ENCODE measurements around the gene NFASC. TPM values are rescaled to one million over a fixed set of nuclear protein-coding genes. Genes with fewer than 3 reads are reported as not detected.

Gene NFASC
- total and polyA plus RNA-seq, 2 experiments from 2014 or later = 0.75 to 2.2 TPM

GRCh38 chr1:204984499-204984898 lies 113.8 kb downstream of the NFASC start:
- no peak overlapping the region for H2AFZ ChIP-seq
- no peaks in the 10 kb centered on the region for H3K79me2 ChIP-seq
- WGBS (ENCODE audit: low lambda C conversion rate, missing lambda C conversion rate) = 86% methylated on average over 8 of the region's 8 CpGs
- H3K4me1 ChIP-seq (ENCODE audit: insufficient read depth) = no peaks in the 10 kb centered on the region
- H3K36me3 ChIP-seq (replicated peaks; ENCODE audit: insufficient read depth, low read depth) = no peaks in the 10 kb centered on the region
- H3K9me2 ChIP-seq (replicated peaks; ENCODE audit: insufficient read depth) = no peaks in the 10 kb centered on the region
- H4K20me1 ChIP-seq (ENCODE audit: insufficient read depth, poor library complexity, severe bottlenecking) = no peaks in the 10 kb centered on the region
- no peak overlapping the region for H3K27ac ChIP-seq
- H3K27me3 ChIP-seq = no peaks in the 10 kb centered on the region
- no peak overlapping the region for H3K4me3 ChIP-seq
- H3K4me2 ChIP-seq = no peak overlapping the region
- TF ChIP-seq EZH2phosphoT487 (IDR thresholded peaks at IDR 0.05; ENCODE audit: low read depth, severe bottlenecking, unreplicated experiment) (no peak), CTCF (IDR thresholded peaks at IDR 0.05; ENCODE audit: poor library complexity) (no peak), EZH2 (IDR thresholded peaks at IDR 0.05; ENCODE audit: borderline replicate concordance) (no peak)
- no peaks in the 10 kb centered on the region for H3K9me3 ChIP-seq (ENCODE audit: low read depth)
- no peak for DNase-seq (ENCODE audit: low spot score)

- Histone ChIP-seq H3K9me2 (replicated peaks; ENCODE audit: insufficient read depth) (no peaks in the 10 kb centered on the region), H3K79me2 (no peaks in the 10 kb centered on the region), H2AFZ (no peak overlapping the region), H3K4me1 (ENCODE audit: insufficient read depth) (no peaks in the 10 kb centered on the region), H3K27me3 (peaks cover 9% of the 10 kb centered on the region), H3K9me3 (ENCODE audit: low read depth) (no peaks in the 10 kb centered on the region), H3K4me2 (no peak overlapping the region), H4K20me1 (ENCODE audit: insufficient read depth, poor library complexity, severe bottlenecking) (no peaks in the 10 kb centered on the region), H3K36me3 (replicated peaks; ENCODE audit: insufficient read depth, low read depth) (no peaks in the 10 kb centered on the region), H3K27ac (no peak overlapping the region), H3K4me3 (no peak overlapping the region)
- DNase-seq (ENCODE audit: low spot score) = no peak
- 81% methylated on average over 17 of the region's 17 CpGs for WGBS (ENCODE audit: low lambda C conversion rate, missing lambda C conversion rate)
- TF ChIP-seq EZH2phosphoT487 (IDR thresholded peaks at IDR 0.05; ENCODE audit: low read depth, severe bottlenecking, unreplicated experiment) = no peak
- no peak for TF ChIP-seq EZH2 (IDR thresholded peaks at IDR 0.05; ENCODE audit: borderline replicate concordance)
- TF ChIP-seq CTCF (IDR thresholded peaks at IDR 0.05; ENCODE audit: poor library complexity) = no peak
These were observed 115.5 kb downstream of the NFASC start for GRCh38 chr1:204986181-204986580.

- Histone ChIP-seq H2AFZ (no peak overlapping the region), H3K9me2 (replicated peaks; ENCODE audit: insufficient read depth) (no peaks in the 10 kb centered on the region), H3K4me3 (no peak overlapping the region), H3K27me3 (peaks cover 15% of the 10 kb centered on the region), H3K4me2 (no peak overlapping the region), H3K9me3 (ENCODE audit: low read depth) (no peaks in the 10 kb centered on the region), H3K4me1 (ENCODE audit: insufficient read depth) (no peaks in the 10 kb centered on the region), H3K36me3 (replicated peaks; ENCODE audit: insufficient read depth, low read depth) (no peaks in the 10 kb centered on the region), H3K79me2 (no peaks in the 10 kb centered on the region), H3K27ac (no peak overlapping the region), H4K20me1 (ENCODE audit: insufficient read depth, poor library complexity, severe bottlenecking) (no peaks in the 10 kb centered on the region)
- no peak for DNase-seq (ENCODE audit: low spot score)
- WGBS (ENCODE audit: low lambda C conversion rate, missing lambda C conversion rate) = 83% methylated on average over 3 of the region's 3 CpGs
- TF ChIP-seq EZH2phosphoT487 (IDR thresholded peaks at IDR 0.05; ENCODE audit: low read depth, severe bottlenecking, unreplicated experiment) (no peak), EZH2 (IDR thresholded peaks at IDR 0.05; ENCODE audit: borderline replicate concordance) (no peak), CTCF (IDR thresholded peaks at IDR 0.05; ENCODE audit: poor library complexity) (no peak)
These were observed 117.0 kb downstream of the NFASC start for GRCh38 chr1:204987689-204988088.

GRCh38 chr1:204988196-204988595 lies 117.5 kb downstream of the NFASC start:
- WGBS (ENCODE audit: low lambda C conversion rate, missing lambda C conversion rate) = 59% methylated on average over 4 of the region's 4 CpGs
- DNase-seq (ENCODE audit: low spot score) = no peak
- Histone ChIP-seq H3K9me3 (ENCODE audit: low read depth) (no peaks in the 10 kb centered on the region), H3K79me2 (no peaks in the 10 kb centered on the region), H3K4me2 (no peak overlapping the region), H4K20me1 (ENCODE audit: insufficient read depth, poor library complexity, severe bottlenecking) (no peaks in the 10 kb centered on the region), H3K36me3 (replicated peaks; ENCODE audit: insufficient read depth, low read depth) (no peaks in the 10 kb centered on the region), H3K4me1 (ENCODE audit: insufficient read depth) (no peaks in the 10 kb centered on the region), H3K9me2 (replicated peaks; ENCODE audit: insufficient read depth) (no peaks in the 10 kb centered on the region), H3K4me3 (no peak overlapping the region), H2AFZ (no peak overlapping the region), H3K27me3 (peaks cover 15% of the 10 kb centered on the region), H3K27ac (no peak overlapping the region)
- TF ChIP-seq EZH2phosphoT487 (IDR thresholded peaks at IDR 0.05; ENCODE audit: low read depth, severe bottlenecking, unreplicated experiment) = no peak
- no peak for TF ChIP-seq CTCF (IDR thresholded peaks at IDR 0.05; ENCODE audit: poor library complexity)
- no peak for TF ChIP-seq EZH2 (IDR thresholded peaks at IDR 0.05; ENCODE audit: borderline replicate concordance)

Measured in hepatocyte (in vitro differentiated cells).